Keratinocyte (primary cell): ENCODE results near the gene NCOA3.

ENCODE experiments used
- CTCF ChIP-seq, 3 experiments: IDR thresholded peaks in 1 of 3; conservative IDR thresholded peaks in 1 of 3; optimal IDR thresholded peaks in 1 of 3; 2 replicates in 2 of 3; 3 replicates in 1 of 3; pipeline versions ENCODE3 to v1.5.1; 2011; ENCODE audit warnings: low read length in 3 of 3, mild to moderate bottlenecking in 3 of 3, moderate library complexity in 2 of 3, control low read depth in 1 of 3, inconsistent platforms in 1 of 3; ENCODE audit not compliant: insufficient read depth in 2 of 3; ENCODE audit errors: extremely low read depth in 1 of 3
- EZH2 ChIP-seq: IDR thresholded peaks from one replicate; pipeline ENCODE4 v1.6.1; 2012; ENCODE audit warnings: inconsistent platforms, mild to moderate bottlenecking, low read length, moderate library complexity

- TF ChIP-seq CTCF (optimal IDR thresholded peaks at IDR 0.05 in 1 of 3, IDR thresholded peaks at IDR 0.05 in 1 of 3, conservative IDR thresholded peaks at IDR 0.05 in 1 of 3; ENCODE audit: extremely low read depth in 1 of 3, insufficient read depth in 2 of 3, low read length in 3 of 3) (no peak), EZH2 (no peak)
Measured at GRCh38 chr20:47610247-47610944, 108.7 kb downstream of the NCOA3 start.
